Measurements from ENCODE around the gene DDB1.

DNA sequence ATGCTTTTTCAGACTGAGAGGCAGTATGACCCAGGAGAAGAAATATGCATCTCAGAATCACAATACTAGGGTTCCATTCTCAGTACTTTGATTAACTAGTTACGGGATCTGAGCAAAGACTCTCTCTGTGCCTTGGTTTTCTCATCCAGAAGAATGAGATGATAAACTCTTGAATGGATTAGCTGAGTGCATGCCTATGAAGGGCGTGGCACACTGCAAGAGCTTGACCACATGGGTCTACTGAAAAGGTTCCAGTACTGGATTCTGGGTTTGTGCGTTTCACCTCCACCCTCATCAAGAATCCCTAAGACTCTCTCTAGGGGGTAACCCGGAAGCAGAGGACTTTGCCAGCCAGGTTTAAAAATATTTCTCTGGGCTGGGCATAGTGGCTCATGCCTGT, 66.3 kb downstream of the DDB1 start:
- no peak for TF ChIP-seq GATA2 (IDR thresholded peaks at IDR 0.05; ENCODE audit: low read depth, low read length)
- TF ChIP-seq GATA3 (IDR thresholded peaks at IDR 0.05; ENCODE audit: low read depth, low read length): no peak
